Keratinocyte (primary cell): ENCODE measurements around the gene TPM2. TPM values are rescaled to one million over a fixed set of nuclear protein-coding genes. Genes with fewer than 3 reads are reported as not detected.

Experiments used
- DNase-seq: peaks from one replicate; pipeline ENCODE4 v3.0.0-alpha.2; 2011; ENCODE audit warnings: low read depth, missing footprints, low spot score
- FAIRE-seq: peaks from 2 replicates; lab custom pipeline; 2011; peaks lifted over from hg19 to GRCh38; lab: Jason Lieb, UNC
- H2AFZ ChIP-seq: 2 replicates; pipeline ENCODE4 v1.6.0; 2012; ENCODE audit warnings: low read length, control low read depth, inconsistent platforms; ENCODE audit not compliant: control insufficient read depth
- H3K27ac ChIP-seq: 2 replicates; pipeline ENCODE4 v1.5.1; 2011; ENCODE audit warnings: low read length; ENCODE audit not compliant: control insufficient read depth, insufficient read depth
- H3K27me3 ChIP-seq: 3 replicates; pipeline ENCODE4 v1.6.0; 2011; ENCODE audit warnings: low read length; ENCODE audit not compliant: control insufficient read depth, insufficient read depth; ENCODE audit errors: extremely low read depth
- H3K36me3 ChIP-seq, 2 experiments: 2 replicates in 1 of 2; 3 replicates in 1 of 2; pipeline ENCODE4 v1.5.1; 2011; ENCODE audit warnings: low read length in 2 of 2, mild to moderate bottlenecking in 1 of 2; ENCODE audit not compliant: control insufficient read depth in 2 of 2, insufficient read depth in 2 of 2; ENCODE audit errors: extremely low read depth in 1 of 2
- H3K4me1 ChIP-seq: 3 replicates; pipeline ENCODE4 v1.5.1; 2011; ENCODE audit warnings: low read length; ENCODE audit not compliant: control insufficient read depth, insufficient read depth; ENCODE audit errors: extremely low read depth
- H3K4me2 ChIP-seq: 3 replicates; pipeline ENCODE4 v1.6.0; 2011; ENCODE audit warnings: low read depth, low read length; ENCODE audit not compliant: control insufficient read depth, insufficient read depth; ENCODE audit errors: extremely low read depth
- H3K4me3 ChIP-seq, 3 experiments: fragments of 200-600 bp in 1 of 3; sonication (generic) in 1 of 3; 2 replicates in 2 of 3; 3 replicates in 1 of 3; pipeline ENCODE4 v1.5.1; 2011 to 2016; ENCODE audit warnings: low read length in 3 of 3, mild to moderate bottlenecking in 3 of 3, control low read depth in 2 of 3, inconsistent platforms in 1 of 3, low read depth in 1 of 3, mixed read lengths in 1 of 3, mixed run types in 1 of 3, moderate library complexity in 1 of 3; ENCODE audit not compliant: control insufficient read depth in 2 of 3, insufficient read depth in 2 of 3; ENCODE audit errors: extremely low read depth in 1 of 3
- H3K79me2 ChIP-seq: 2 replicates; pipeline ENCODE4 v1.6.0; 2012; ENCODE audit warnings: low read length; ENCODE audit not compliant: control insufficient read depth, insufficient read depth
- H3K9ac ChIP-seq: 3 replicates; pipeline ENCODE4 v1.6.0; 2011; ENCODE audit warnings: low read length; ENCODE audit not compliant: control insufficient read depth, insufficient read depth; ENCODE audit errors: extremely low read depth
- H3K9me1 ChIP-seq: 3 replicates; pipeline ENCODE4 v1.6.0; 2011; ENCODE audit warnings: low read length; ENCODE audit not compliant: control insufficient read depth, insufficient read depth; ENCODE audit errors: extremely low read depth
- H3K9me3 ChIP-seq: 2 replicates; pipeline ENCODE4 v1.5.1; 2012; ENCODE audit warnings: low read depth, low read length; ENCODE audit not compliant: control insufficient read depth
- H4K20me1 ChIP-seq: 3 replicates; pipeline ENCODE4 v1.6.0; 2011; ENCODE audit warnings: low read length; ENCODE audit not compliant: control insufficient read depth, insufficient read depth; ENCODE audit errors: extremely low read depth
- CTCF ChIP-seq, 3 experiments: IDR thresholded peaks in 1 of 3; conservative IDR thresholded peaks in 1 of 3; optimal IDR thresholded peaks in 1 of 3; 2 replicates in 2 of 3; 3 replicates in 1 of 3; pipeline versions ENCODE3 to v1.5.1; 2011; ENCODE audit warnings: low read length in 3 of 3, mild to moderate bottlenecking in 3 of 3, moderate library complexity in 2 of 3, control low read depth in 1 of 3, inconsistent platforms in 1 of 3; ENCODE audit not compliant: insufficient read depth in 2 of 3; ENCODE audit errors: extremely low read depth in 1 of 3
- EZH2 ChIP-seq: IDR thresholded peaks from one replicate; pipeline ENCODE4 v1.6.1; 2012; ENCODE audit warnings: inconsistent platforms, mild to moderate bottlenecking, low read length, moderate library complexity
- dilution Hi-C: fragments of 300-500 bp; cut with MboI; formaldehyde crosslinking; loops from one replicate; pipeline ENCODE4 v1.7.0; 2020; ENCODE audit warnings: low sequenced_read_pairs; ENCODE audit not compliant: extremely low pct_ligation_motif_present
- polyA plus RNA-seq, 5 experiments: library from polyadenylated mRNA; depleted of rRNA in 3 of 5; stranded (reverse) in 3 of 5; stranded (forward) in 1 of 5; unstranded in 1 of 5; fragments of >200 nt; gene quantifications; 1 replicate in 1 of 5; 2 replicates in 3 of 5; 3 replicates in 1 of 5; pipeline versions ENCODE4 v1.2.1 to v1.2.3, GENCODE V29; 2011 to 2012; ENCODE audit warnings: missing spikeins in 2 of 5, low read depth in 1 of 5, low replicate concordance in 1 of 5

Gene TPM2
- polyA plus RNA-seq, 1 donor (not counting 4 experiments of a cell fraction or from before 2014, with no cell fraction given): 53.1 TPM

- Histone ChIP-seq H3K27ac (no peak overlapping the region), H3K36me3 (peaks cover 5 to 6% of the 10 kb centered on the region in 2 experiments), H2AFZ (peak overlapping the region; percentile 54), H4K20me1 (peaks cover 3% of the 10 kb centered on the region), H3K4me1 (peaks cover 16% of the 10 kb centered on the region), H3K9ac (peak overlapping the region; percentile 61), H3K79me2 (no peaks in the 10 kb centered on the region), H3K9me3 (no peaks in the 10 kb centered on the region), H3K4me2 (peak overlapping the region; percentile 61), H3K4me3 (peak overlapping the region in 2 of 3 experiments; percentile 17 to 50), H3K9me1 (no peaks in the 10 kb centered on the region), H3K27me3 (no peaks in the 10 kb centered on the region)
- FAIRE-seq: no peak
- dilution Hi-C loops: no loop called here
- DNase-seq: no peak
- TF ChIP-seq EZH2 (no peak), CTCF (optimal IDR thresholded peaks at IDR 0.05 in 1 of 3, IDR thresholded peaks at IDR 0.05 in 1 of 3, conservative IDR thresholded peaks at IDR 0.05 in 1 of 3; ENCODE audit: extremely low read depth in 1 of 3, insufficient read depth in 2 of 3, low read length in 3 of 3) (no peak)
These were observed 1.6 kb upstream of the TPM2 start for GRCh38 chr9:35691334-35691650.

- Histone ChIP-seq H3K4me1 (peaks cover 16% of the 10 kb centered on the region), H3K27me3 (no peaks in the 10 kb centered on the region), H4K20me1 (no peaks in the 10 kb centered on the region), H3K9ac (peak overlapping the region; percentile 61), H3K27ac (no peak overlapping the region), H2AFZ (peak overlapping the region; percentile 60), H3K4me2 (peak overlapping the region; percentile 67), H3K4me3 (peak overlapping the region; percentile 50 to 72 (median 66)), H3K9me1 (no peaks in the 10 kb centered on the region), H3K9me3 (no peaks in the 10 kb centered on the region), H3K36me3 (peaks cover under 1 to 3% of the 10 kb centered on the region in 2 experiments), H3K79me2 (no peaks in the 10 kb centered on the region)
- TF ChIP-seq CTCF (optimal IDR thresholded peaks at IDR 0.05 in 1 of 3, IDR thresholded peaks at IDR 0.05 in 1 of 3, conservative IDR thresholded peaks at IDR 0.05 in 1 of 3; ENCODE audit: extremely low read depth in 1 of 3, insufficient read depth in 2 of 3, low read length in 3 of 3): no peak
- TF ChIP-seq EZH2: no peak
- DNase-seq: no peak
- no peak for FAIRE-seq
- dilution Hi-C loops: no loop called here
These were observed 1.0 kb upstream of the TPM2 start for GRCh38 chr9:35690614-35691333.
